ENCODE data around the gene CDC73. TPM values are rescaled to one million over a fixed set of nuclear protein-coding genes. Genes with fewer than 3 reads are reported as not detected.

Gene CDC73
- total and polyA plus RNA-seq, 2 of the 13 experiments (the other 11 are each of a cell fraction or from before 2014, with no cell fraction given) = 20.2 to 26.3 TPM

DNA sequence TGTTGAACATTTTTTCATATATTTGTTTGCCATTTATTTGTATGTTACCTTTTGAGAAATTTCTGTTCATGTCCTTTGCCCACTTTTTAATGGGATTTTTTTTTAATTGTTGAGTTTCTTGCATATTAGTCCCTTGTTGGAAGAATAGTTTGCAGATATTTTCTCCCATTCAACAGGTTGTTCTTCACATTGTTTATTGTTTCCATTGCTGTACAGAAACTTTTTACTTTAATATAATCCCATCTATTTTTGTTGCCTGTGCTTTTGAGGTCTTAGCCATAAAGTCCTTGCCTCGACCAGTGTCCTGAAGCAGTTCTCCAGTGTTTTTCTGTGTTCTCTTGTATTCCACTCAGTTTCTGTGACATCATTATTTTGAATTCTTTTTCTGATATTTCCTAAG lies 118.8 kb downstream of the CDC73 start (continued):
- TF ChIP-seq ZNF274 (CRISPR knock-in tag; IDR thresholded peaks at IDR 0.05) (no peak), ELF3 (CRISPR knock-in tag; IDR thresholded peaks at IDR 0.05) (no peak), SETDB1 (CRISPR knock-in tag; IDR thresholded peaks at IDR 0.05; ENCODE audit: borderline replicate concordance) (no peak), NFKBIZ (CRISPR knock-in tag; IDR thresholded peaks at IDR 0.05) (no peak), ZNF614 (CRISPR knock-in tag; IDR thresholded peaks at IDR 0.05; ENCODE audit: borderline replicate concordance) (no peak), HCFC1 (IDR thresholded peaks at IDR 0.05; ENCODE audit: low read depth, low read length) (no peak)

DNA sequence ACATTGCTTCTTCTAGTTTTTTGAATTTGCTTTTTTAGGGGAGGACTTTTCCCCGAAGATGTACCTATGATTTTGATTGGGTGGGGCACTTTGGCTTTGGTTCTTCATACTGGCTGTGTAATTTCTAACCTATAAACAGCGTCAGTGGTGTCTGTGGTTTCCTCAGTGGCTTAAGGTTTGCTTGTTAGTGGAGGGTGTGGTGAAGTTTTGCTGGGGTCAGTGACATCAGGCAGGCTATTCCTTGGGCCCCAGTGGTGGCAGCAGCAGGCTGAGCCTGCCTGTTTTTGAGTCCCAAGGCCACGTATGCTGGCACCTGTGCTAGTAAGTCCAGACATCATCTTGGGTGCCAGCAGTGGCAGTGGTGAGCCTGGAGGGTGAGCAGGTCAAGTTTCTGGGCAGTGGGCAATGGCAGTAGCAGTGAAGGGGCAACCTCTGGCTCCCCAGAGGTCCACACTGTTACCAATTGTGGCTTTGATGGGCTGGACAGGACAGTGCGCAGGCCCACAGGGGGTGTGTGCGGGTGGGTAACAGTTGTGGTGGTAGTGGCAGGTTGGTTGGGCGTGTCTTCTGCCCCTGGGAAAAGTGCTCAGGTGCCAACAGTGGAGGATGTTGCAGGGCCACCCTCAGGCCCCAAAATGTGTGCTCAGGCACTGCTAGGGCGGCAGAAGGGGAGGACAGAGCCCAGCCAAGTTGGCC lies 119.4 kb downstream of the CDC73 start:
- Histone ChIP-seq H3K4me3 (replicated peaks in 1 of 3; ENCODE audit: insufficient read depth in 1 of 3, low read depth in 2 of 3, low read length in 3 of 3) (no peak overlapping the region), H3K9ac (ENCODE audit: insufficient read depth, low read depth, low read length) (no peak overlapping the region), H3K4me1 (ENCODE audit: insufficient read depth, low read length) (no peaks in the 10 kb centered on the region), H3K27ac (ENCODE audit: extremely low read length, insufficient read depth, low read length) (no peak overlapping the region), H3K4me2 (ENCODE audit: low read depth, low read length) (no peak overlapping the region), H4K20me1 (ENCODE audit: insufficient read depth, low read length) (no peaks in the 10 kb centered on the region), H2AFZ (ENCODE audit: low read length) (no peak overlapping the region), H3K79me2 (ENCODE audit: insufficient read depth, low read length) (no peaks in the 10 kb centered on the region), H3K36me3 (replicated peaks in 1 of 2; ENCODE audit: control insufficient read depth in 1 of 2, insufficient read depth in 2 of 2, low read length in 2 of 2) (peaks cover 1 to 10% of the 10 kb centered on the region in 2 experiments; a peak in 3 of 5 replicates), H3K27me3 (ENCODE audit: control insufficient read depth in 1 of 2, insufficient read depth in 2 of 2, low read length in 2 of 2) (no peaks in the 10 kb centered on the region), H3K9me3 (ENCODE audit: low read length) (no peaks in the 10 kb centered on the region)
- over 99% methylated on average over 6 of the region's 7 CpGs for WGBS (ENCODE audit: low lambda C conversion rate)
- in situ Hi-C loops (cut with HindIII; ENCODE audit: extremely low pct_ligation_motif_present, low pct_unique_long_range_greater_than_20kb) (no loop called here), intact Hi-C loops (cut with micrococcal nuclease; ENCODE audit: unreplicated experiment) (no loop called here)
- ATAC-seq (no peak), DNase-seq (ENCODE audit: low spot score) (no peak), FAIRE-seq (no peak)
- ChIA-PET CTCF (ENCODE audit: low intra/inter-chr PET ratio, low total read pairs) (no interaction called here), POLR2A (no interaction called here)
- no TSS peak for BruUV-seq (replicated peaks)
- TF ChIP-seq GLI4 (CRISPR knock-in tag; IDR thresholded peaks at IDR 0.05; ENCODE audit: borderline replicate concordance) (no peak), ZNF777 (CRISPR knock-in tag; IDR thresholded peaks at IDR 0.05) (no peak), NR2F6 (IDR thresholded peaks at IDR 0.05) (no peak), NR2F6 (CRISPR knock-in tag; IDR thresholded peaks at IDR 0.05) (no peak), ZNF260 (CRISPR knock-in tag; IDR thresholded peaks at IDR 0.05; ENCODE audit: borderline replicate concordance, low read depth) (no peak), ZNF264 (CRISPR knock-in tag; IDR thresholded peaks at IDR 0.05) (no peak), HMG20B (CRISPR knock-in tag; conservative IDR thresholded peaks at IDR 0.05) (no peak), ZNF430 (CRISPR knock-in tag; IDR thresholded peaks at IDR 0.05) (no peak), ZNF292 (CRISPR knock-in tag; IDR thresholded peaks at IDR 0.05; ENCODE audit: borderline replicate concordance, low read depth) (no peak), ATM (IDR thresholded peaks at IDR 0.05; ENCODE audit: borderline replicate concordance) (no peak), JDP2 (CRISPR knock-in tag; IDR thresholded peaks at IDR 0.05; ENCODE audit: borderline replicate concordance) (no peak)
- TF ChIP-seq, protein P1, sequence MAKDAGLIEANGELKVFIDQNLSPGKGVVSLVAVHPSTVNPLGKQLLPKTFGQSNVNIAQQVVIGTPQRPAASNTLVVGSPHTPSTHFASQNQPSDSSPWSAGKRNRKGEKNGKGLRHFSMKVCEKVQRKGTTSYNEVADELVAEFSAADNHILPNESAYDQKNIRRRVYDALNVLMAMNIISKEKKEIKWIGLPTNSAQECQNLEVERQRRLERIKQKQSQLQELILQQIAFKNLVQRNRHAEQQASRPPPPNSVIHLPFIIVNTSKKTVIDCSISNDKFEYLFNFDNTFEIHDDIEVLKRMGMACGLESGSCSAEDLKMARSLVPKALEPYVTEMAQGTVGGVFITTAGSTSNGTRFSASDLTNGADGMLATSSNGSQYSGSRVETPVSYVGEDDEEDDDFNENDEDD (CRISPR knock-in tag; IDR thresholded peaks at IDR 0.05; ENCODE audit: borderline replicate concordance) = no peak
- TF ChIP-seq, protein P2, sequence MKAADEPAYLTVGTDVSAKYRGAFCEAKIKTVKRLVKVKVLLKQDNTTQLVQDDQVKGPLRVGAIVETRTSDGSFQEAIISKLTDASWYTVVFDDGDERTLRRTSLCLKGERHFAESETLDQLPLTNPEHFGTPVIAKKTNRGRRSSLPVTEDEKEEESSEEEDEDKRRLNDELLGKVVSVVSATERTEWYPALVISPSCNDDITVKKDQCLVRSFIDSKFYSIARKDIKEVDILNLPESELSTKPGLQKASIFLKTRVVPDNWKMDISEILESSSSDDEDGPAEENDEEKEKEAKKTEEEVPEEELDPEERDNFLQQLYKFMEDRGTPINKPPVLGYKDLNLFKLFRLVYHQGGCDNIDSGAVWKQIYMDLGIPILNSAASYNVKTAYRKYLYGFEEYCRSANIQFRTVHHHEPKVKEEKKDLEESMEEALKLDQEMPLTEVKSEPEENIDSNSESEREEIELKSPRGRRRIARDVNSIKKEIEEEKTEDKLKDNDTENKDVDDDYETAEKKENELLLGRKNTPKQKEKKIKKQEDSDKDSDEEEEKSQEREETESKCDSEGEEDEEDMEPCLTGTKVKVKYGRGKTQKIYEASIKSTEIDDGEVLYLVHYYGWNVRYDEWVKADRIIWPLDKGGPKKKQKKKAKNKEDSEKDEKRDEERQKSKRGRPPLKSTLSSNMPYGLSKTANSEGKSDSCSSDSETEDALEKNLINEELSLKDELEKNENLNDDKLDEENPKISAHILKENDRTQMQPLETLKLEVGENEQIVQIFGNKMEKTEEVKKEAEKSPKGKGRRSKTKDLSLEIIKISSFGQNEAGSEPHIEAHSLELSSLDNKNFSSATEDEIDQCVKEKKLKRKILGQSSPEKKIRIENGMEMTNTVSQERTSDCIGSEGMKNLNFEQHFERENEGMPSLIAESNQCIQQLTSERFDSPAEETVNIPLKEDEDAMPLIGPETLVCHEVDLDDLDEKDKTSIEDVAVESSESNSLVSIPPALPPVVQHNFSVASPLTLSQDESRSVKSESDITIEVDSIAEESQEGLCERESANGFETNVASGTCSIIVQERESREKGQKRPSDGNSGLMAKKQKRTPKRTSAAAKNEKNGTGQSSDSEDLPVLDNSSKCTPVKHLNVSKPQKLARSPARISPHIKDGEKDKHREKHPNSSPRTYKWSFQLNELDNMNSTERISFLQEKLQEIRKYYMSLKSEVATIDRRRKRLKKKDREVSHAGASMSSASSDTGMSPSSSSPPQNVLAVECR (CRISPR knock-in tag; IDR thresholded peaks at IDR 0.05; ENCODE audit: borderline replicate concordance) = no peak

Data from HepG2 (cell line).